Measurements from ENCODE around the gene TRIM38. TPM values are rescaled to one million over a fixed set of nuclear protein-coding genes. Genes with fewer than 3 reads are reported as not detected.
"Not testable (repeated sequence)": the region's sequence is repeated elsewhere in the genome, so short reads cannot be mapped to it uniquely, and the experiment has no call there.

Gene TRIM38
- total RNA-seq, 1 experiment from 2014 or later = 5.4 TPM

- H3K36me3 Mint-ChIP-seq (ENCODE audit: insufficient read depth, unreplicated experiment) = peaks cover 5% of the 10 kb centered on the region
- no peak overlapping the region for H3K27ac Mint-ChIP-seq (ENCODE audit: low read depth, unreplicated experiment)
- DNase-seq (ENCODE audit: unreplicated experiment) = no peak
- TF ChIP-seq CTCF (IDR thresholded peaks at IDR 0.05; ENCODE audit: unreplicated experiment) = no peak
- no TSS peak for BruUV-seq (replicated peaks)
- no peak overlapping the region for H3K4me3 Mint-ChIP-seq (ENCODE audit: unreplicated experiment)
- ChIA-PET POLR2A (interaction anchor here (0.6 to 1.9 kb wide), 7 partner anchors 9 to 1343 kb away, joined by 3 to 10 read pairs (median 6); a partner anchor contains a TSS), CTCF (interaction anchor here (6.7 kb wide), 1 partner anchor 12 kb away, joined by 38 read pairs; no protein-coding TSS in a partner anchor)
- H3K9me3 Mint-ChIP-seq (ENCODE audit: unreplicated experiment) = no peaks in the 10 kb centered on the region
- no peaks in the 10 kb centered on the region for H3K27me3 Mint-ChIP-seq (ENCODE audit: insufficient read depth, unreplicated experiment)
- intact Hi-C loops (cut with micrococcal nuclease) = no loop called here
- H3K4me1 Mint-ChIP-seq (ENCODE audit: insufficient read depth, unreplicated experiment) = no peaks in the 10 kb centered on the region
Measured at GRCh38 chr6:26006086-26006939, 43.7 kb downstream of the TRIM38 start.

- DNase-seq (ENCODE audit: unreplicated experiment); H3K27ac Mint-ChIP-seq (ENCODE audit: low read depth, unreplicated experiment); BruUV-seq (replicated peaks); H3K9me3 Mint-ChIP-seq (ENCODE audit: unreplicated experiment); H3K36me3 Mint-ChIP-seq (ENCODE audit: insufficient read depth, unreplicated experiment); H3K4me3 Mint-ChIP-seq (ENCODE audit: unreplicated experiment); H3K27me3 Mint-ChIP-seq (ENCODE audit: insufficient read depth, unreplicated experiment); H3K4me1 Mint-ChIP-seq (ENCODE audit: insufficient read depth, unreplicated experiment); intact Hi-C loops (cut with micrococcal nuclease): not testable (repeated sequence)
- ChIA-PET CTCF (interaction anchor here (6.7 kb wide), 1 partner anchor 13 kb away, joined by 38 read pairs; no protein-coding TSS in a partner anchor), POLR2A (interaction anchor here (0.6 to 1.9 kb wide), 5 partner anchors 10 to 1344 kb away, joined by 3 to 10 read pairs (median 6); no protein-coding TSS in a partner anchor)
Measured at GRCh38 chr6:26006940-26007305, 44.3 kb downstream of the TRIM38 start.

GRCh38 chr6:26008470-26008869, 45.9 kb downstream of the TRIM38 start:
- Mint-ChIP-seq H3K27me3 (ENCODE audit: insufficient read depth, unreplicated experiment) (no peaks in the 10 kb centered on the region), H3K9me3 (ENCODE audit: unreplicated experiment) (no peaks in the 10 kb centered on the region), H3K27ac (ENCODE audit: low read depth, unreplicated experiment) (no peak overlapping the region), H3K4me3 (ENCODE audit: unreplicated experiment) (no peak overlapping the region), H3K4me1 (ENCODE audit: insufficient read depth, unreplicated experiment) (no peaks in the 10 kb centered on the region), H3K36me3 (ENCODE audit: insufficient read depth, unreplicated experiment) (no peaks in the 10 kb centered on the region)
- no TSS peak for BruUV-seq (replicated peaks)
- no peak for TF ChIP-seq CTCF (IDR thresholded peaks at IDR 0.05; ENCODE audit: unreplicated experiment)
- DNase-seq (ENCODE audit: unreplicated experiment) = no peak
- POLR2A ChIA-PET = interaction anchor here (0.6 to 0.8 kb wide), 2 partner anchors 13 to 17 kb away, joined by 3 read pairs; a partner anchor contains a TSS
- intact Hi-C loops (cut with micrococcal nuclease) = no loop called here
- CTCF ChIA-PET = interaction anchor here (0.5 to 6.7 kb wide), 2 partner anchors 14 to 1168 kb away, joined by 3 to 38 read pairs; no protein-coding TSS in a partner anchor

GRCh38 chr6:26009817-26010216, 47.2 kb downstream of the TRIM38 start:
- BruUV-seq (replicated peaks) = no TSS peak
- H3K4me3 Mint-ChIP-seq (ENCODE audit: unreplicated experiment) = no peak overlapping the region

More at GRCh38 chr6:26009817-26010216, 47.2 kb downstream of the TRIM38 start:
- no peaks in the 10 kb centered on the region for H3K9me3 Mint-ChIP-seq (ENCODE audit: unreplicated experiment)
- DNase-seq (ENCODE audit: unreplicated experiment) = no peak
- no peaks in the 10 kb centered on the region for H3K4me1 Mint-ChIP-seq (ENCODE audit: insufficient read depth, unreplicated experiment)
- POLR2A ChIA-PET = interaction anchor here (0.6 to 3.2 kb wide), 3 partner anchors 11 to 308 kb away, joined by 3 to 18 read pairs (median 8); a partner anchor contains a TSS
- no peak overlapping the region for H3K27ac Mint-ChIP-seq (ENCODE audit: low read depth, unreplicated experiment)
- no peaks in the 10 kb centered on the region for H3K27me3 Mint-ChIP-seq (ENCODE audit: insufficient read depth, unreplicated experiment)
- no peak for TF ChIP-seq CTCF (IDR thresholded peaks at IDR 0.05; ENCODE audit: unreplicated experiment)
- CTCF ChIA-PET = interaction anchor here (0.5 to 6.7 kb wide), 6 partner anchors 16 to 744 kb away, joined by 3 to 38 read pairs (median 3); no protein-coding TSS in a partner anchor
- H3K36me3 Mint-ChIP-seq (ENCODE audit: insufficient read depth, unreplicated experiment) = no peaks in the 10 kb centered on the region
- intact Hi-C loops (cut with micrococcal nuclease) = no loop called here
